Stimulated activated CD8-positive, alpha-beta memory T cell treated with anti-CD3 and anti-CD28 coated beads, Interleukin-4, amount 100 ng/mL, for 48 hours (primary cell): ENCODE results near the gene LILRB5.
"Not testable (repeated sequence)": the region's sequence is repeated elsewhere in the genome, so short reads cannot be mapped to it uniquely, and the experiment has no call there.

ENCODE experiments used
- DNase-seq: peaks from one replicate; pipeline ENCODE4 v3.0.0-alpha.2; 2020

The LILRB5 gene

GRCh38 chr19:54240372-54241336 is 16.4 kb downstream of the LILRB5 start:
- DNase-seq = not testable (repeated sequence)

- not testable (repeated sequence) for DNase-seq
Observed at GRCh38 chr19:54239491-54240371, 17.3 kb downstream of the LILRB5 start.

- no peak for DNase-seq
Observed at GRCh38 chr19:54233941-54234340, 23.1 kb downstream of the LILRB5 start.

DNA sequence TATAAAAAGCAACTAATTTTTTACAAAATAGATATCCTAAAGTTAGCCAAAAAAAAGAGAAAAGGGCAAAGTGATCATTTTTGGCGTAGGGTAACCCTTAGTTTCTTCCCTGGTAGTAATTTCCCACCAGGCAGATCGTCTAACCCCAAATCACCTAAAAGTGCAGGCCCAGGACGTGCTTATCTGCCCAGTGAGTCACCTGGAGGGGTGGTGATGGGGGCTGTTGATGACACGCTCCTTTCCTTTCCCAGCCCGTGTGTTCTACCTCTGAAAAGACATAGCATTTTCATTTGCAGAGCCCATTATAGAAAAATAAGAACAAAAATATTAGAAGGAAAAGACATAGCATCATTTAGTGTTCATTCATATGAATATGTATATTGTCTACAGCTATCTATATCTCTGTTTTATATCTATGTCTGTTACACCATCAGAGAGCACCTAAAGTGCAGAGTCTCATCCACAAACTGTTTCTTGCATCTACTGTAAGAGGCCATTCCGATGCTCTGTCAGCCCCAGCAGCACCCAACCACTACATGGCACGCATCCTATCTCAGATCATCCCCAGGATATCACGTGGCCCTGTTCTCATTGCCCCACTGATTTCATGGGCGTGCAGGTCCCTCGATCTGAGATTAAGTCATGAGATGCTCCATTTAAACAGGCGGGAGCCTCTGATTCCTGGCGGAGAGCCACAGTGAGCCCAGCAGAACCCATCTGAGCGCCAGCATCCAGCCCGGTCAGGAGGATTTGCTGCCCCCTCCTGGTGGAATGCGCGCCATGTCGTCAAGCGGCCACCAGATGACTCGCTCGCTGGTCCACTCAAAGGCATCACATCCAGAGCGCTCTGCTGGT is 25.8 kb downstream of the LILRB5 start:
- DNase-seq = peak; percentile 94

- DNase-seq = no peak
Observed at GRCh38 chr19:54230031-54230430, 27.0 kb downstream of the LILRB5 start.

DNA sequence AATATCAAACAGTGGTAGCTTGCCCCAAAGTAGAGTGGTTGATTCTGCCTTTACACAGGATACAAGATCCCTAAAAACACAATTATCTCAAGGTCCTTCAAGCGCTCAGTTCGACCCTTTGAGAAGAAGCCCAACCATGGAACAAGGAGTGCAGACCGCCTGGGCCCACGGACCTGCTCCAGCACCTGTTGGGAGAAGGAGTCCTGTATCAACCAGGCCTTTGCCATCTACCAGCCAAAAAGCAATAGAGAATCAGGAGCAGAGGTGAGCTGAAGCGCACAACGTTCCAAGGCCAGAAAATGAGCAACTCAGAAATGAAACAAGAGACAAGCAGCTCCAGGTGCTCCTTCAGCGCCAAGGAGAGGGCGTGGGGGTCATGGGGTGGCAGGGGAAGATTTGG is 27.9 kb downstream of the LILRB5 start:
- no peak for DNase-seq

DNA sequence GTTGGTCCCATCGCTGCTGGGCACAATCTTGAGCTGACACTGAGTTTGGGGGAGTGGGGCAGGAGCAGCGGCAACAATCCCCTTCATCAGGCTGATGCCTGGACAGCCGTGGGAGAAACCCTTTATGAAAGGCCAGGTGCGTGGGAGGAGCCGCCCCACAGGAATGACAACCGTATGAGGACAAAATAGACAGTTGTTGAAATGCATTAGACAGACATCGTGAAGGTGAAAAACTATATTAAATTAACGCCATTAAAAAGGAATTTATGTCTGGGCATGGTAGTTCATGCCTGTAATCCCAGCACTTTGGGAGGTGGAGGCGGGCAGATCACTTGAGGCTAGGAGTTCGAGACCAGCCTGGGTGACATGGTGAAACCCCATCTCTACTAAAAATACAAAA is 32.5 kb downstream of the LILRB5 start:
- DNase-seq = not testable (repeated sequence)

- not testable (repeated sequence) for DNase-seq
Observed at GRCh38 chr19:54223937-54224281, 33.2 kb downstream of the LILRB5 start.

DNA sequence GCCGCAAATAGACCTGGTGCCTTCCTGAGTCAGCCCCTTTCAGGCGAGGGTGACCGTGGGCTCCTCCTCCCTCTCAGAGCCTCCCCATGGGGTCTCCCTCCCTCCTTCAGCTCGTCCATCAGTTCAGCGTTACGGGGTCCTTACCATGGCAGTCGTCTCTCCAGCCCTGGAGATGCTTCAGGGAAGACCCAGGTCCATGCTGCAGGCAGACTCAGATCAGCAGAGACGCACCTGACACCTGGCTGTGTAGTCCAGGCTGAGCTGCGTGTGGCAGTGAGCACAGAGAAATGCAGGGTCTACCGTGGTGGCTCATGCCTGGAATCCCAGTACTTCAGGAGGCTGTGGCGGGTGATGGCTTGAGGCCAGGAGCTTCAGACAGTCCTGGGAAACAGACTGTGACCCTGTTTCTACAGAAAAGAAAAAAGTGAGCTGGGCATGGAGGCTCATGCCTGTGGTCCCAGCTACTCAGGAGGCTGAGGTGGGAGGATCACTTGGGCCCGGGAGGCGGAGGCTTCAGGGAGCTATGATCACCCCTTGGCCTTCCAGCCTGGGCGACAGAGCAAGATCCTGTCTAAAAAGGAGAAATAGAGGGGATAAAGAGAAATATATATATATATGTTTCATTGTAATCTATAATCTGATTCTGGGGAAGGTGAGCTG is 33.7 kb downstream of the LILRB5 start:
- DNase-seq = not testable (repeated sequence)

DNA sequence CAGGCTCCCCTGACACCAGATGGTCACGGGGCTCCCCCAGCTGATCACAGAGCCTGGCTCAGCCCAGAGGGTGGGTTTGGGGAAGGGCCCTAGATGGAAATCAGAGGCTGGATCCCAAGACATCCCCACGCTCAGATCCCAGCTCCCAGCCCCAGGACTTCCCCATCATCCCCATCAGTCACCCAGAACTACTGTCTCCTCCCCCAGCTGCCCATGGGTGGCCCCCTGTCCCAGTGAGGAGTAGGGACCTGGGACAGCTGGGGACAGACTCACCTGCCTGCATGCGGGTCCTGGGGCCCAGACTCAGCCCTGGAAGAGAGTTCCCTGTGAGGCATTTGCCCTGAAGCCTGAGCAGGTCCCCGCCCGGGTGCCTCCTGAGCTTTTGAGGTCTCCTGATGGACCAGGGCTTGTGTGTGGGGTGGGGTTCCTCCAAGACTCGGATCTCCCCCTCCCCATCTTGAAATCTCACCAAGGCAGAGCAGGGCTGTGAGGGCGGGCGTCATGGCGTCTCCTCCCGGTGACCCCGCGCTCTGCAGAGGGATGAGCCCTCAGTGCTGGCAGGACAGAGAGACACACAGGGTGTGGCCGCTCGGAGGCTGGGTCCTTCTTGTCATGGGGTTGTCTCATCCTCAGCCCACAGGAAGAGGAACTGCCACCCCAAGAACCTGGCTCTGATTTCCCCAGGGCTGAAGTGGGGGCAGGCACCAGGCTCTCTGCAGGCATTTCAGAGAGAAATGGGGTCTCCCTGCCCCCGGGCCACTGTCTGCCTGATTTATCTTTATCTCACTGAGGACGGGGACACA is 34.4 kb downstream of the LILRB5 start, which contains the start of gene LILRB3:
Gene LILRB3 (minus strand): TSS at position 534 of the 803 bp plus-strand sequence. CDS start 31 bp downstream, at position 503.
- DNase-seq = not testable (repeated sequence)

DNA sequence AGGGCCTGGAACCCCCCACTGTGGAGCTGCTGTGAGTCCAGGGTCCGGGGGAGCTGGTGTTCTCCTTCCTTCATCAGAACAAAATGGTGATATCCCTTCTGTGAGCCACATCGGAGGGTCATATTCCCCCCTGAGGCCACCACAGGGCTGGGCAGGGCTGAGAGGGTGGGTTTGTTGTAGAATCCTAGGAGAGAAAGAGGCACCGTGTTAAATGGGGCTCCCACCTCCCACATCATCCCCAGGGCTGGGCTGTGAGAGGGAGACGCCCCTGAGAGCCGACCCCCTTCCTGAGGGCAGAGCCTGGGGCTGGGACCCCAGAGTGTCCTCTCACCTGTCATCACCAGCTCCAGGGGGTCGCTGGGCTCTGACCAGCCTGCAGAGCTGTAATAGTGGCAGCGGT is 35.1 kb downstream of the LILRB5 start:
- DNase-seq = not testable (repeated sequence)

- not testable (repeated sequence) for DNase-seq
Observed at GRCh38 chr19:54219702-54220101, 37.4 kb downstream of the LILRB5 start.

GRCh38 chr19:54218960-54219661 is 38.0 kb downstream of the LILRB5 start:
- DNase-seq = no peak

GRCh38 chr19:54218259-54218658 is 38.8 kb downstream of the LILRB5 start:
- no peak for DNase-seq

DNA sequence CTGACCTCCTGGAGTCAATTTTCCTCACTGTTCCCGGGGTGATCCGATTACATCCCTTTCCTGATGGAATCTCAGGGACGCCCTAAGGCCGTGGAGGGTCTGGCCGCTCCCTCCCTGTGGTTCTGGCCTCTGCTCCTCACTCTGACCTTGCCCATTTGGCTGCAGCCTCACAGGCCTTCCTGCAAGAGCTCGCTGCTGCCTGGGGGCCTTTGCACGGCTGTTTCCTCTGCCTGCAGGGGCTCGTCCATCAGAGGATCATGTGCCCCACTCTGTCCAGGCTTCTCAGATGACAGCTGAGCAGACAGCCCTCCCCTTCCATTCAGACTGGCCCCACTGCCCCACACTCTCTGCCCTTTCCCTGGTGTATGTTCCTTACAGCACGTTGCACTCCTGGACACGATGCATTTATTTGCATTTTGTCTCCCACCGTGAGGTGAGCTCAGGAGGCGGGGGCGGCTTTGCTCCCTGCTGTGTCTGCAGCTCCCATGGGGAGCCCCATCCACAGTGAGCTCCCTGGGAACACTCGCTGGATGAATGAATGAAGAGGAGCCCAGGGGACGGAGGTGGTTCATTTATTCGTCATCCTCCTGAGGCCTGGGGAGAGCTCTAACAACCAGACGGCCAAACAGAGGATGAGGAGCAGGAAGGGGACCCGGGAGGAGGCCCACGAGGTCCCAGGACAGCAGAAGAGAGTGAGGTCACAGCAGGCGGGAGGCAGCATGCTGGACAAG is 39.4 kb downstream of the LILRB5 start:
- not testable (repeated sequence) for DNase-seq

DNA sequence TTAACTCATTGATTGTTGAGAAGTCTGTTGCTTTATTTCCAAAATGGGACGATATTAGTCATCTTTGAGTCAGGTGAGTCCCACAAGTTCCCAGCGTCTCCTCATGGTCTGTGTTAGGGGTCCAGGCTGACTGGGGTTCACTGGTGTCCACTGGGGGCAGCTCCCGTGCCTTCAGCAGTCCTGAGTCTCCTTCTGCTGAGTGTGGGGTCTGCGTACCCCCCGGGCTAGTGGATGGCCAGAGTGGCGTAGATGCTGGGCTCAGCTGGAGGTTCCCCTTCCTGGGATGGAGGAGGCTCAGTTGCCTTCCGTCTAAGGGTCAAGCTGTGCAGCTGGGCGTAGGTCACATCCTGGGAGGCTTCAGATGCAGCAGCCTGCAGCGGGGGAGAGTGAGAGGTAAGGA is 40.2 kb downstream of the LILRB5 start:
- DNase-seq = no peak

DNA sequence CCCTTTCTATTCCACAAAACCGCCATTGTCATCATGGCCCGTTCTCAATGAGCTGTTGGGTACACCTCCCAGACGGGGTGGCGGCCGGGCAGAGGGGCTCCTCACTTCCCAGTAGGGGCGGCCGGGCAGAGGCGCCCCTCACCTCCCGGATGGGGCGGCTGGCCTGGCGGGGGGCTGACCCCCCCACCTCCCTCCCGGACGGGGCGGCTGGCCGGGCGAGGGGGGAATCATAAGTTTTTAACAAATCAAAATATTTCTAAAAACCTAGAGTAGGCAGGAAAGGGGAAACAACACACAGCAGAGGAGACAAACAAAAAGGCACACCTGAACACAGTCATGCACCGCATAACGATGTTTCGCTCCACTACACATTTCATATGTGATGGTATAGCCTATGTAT is 42.3 kb downstream of the LILRB5 start:
- not testable (repeated sequence) for DNase-seq

GRCh38 chr19:54214217-54214616 is 42.9 kb downstream of the LILRB5 start:
- DNase-seq = not testable (repeated sequence)

DNA sequence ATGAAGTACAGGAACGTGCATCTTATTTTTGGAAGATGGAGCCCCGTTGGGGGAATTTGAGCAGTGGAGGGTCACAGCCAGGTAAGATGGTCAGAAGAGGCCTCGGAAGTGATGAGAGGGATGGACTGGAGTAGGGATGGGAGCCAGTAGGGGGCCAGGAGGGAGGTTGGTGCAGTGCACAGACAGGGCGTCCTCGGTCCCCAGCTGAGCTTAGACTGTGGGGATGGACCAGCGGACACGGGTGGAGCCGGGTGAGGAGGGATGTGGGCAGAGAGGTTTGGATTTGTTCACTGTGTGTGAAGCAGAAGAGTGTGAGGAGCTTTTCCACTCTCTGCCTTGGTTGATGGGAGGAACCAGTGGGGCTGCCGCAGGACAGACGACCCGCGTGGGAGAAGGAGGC is 45.8 kb downstream of the LILRB5 start:
- DNase-seq = no peak
